Caco-2 (cell line): ENCODE measurements around the gene GON7. TPM values are rescaled to one million over a fixed set of nuclear protein-coding genes. Genes with fewer than 3 reads are reported as not detected.
"Not testable (repeated sequence)": the region's sequence is repeated elsewhere in the genome, so short reads cannot be mapped to it uniquely, and the experiment has no call there.

Experiments
- BruUV-seq: library from RNA; stranded (reverse); fragments of 400-500 nt; replicated peaks from 2 replicates; lab custom pipeline; 2021; lab: Mats Ljungman, UMichigan
- CTCF ChIA-PET: fragments of 300-600 bp; sonication (Branson Sonifier 250); formaldehyde crosslinking; loops from one replicate; lab custom pipeline; 2022; ENCODE audit warnings: antibody characterized with exemption; lab: Charles Lee
- POLR2A ChIA-PET: fragments of 300-600 bp; sonication (Branson Sonifier 250); formaldehyde crosslinking; loops from one replicate; lab custom pipeline; 2022; ENCODE audit warnings: antibody characterized with exemption; lab: Charles Lee
- DNase-seq, 2 experiments: peaks; one replicate each; pipeline versions ENCODE4 v3.0.0 to v3.0.0-alpha.2; 2020 to 2022
- H3K27me3 ChIP-seq: replicated peaks from 2 replicates; pipeline ENCODE4 v1.6.0; 2011; ENCODE audit warnings: low read length; ENCODE audit not compliant: control insufficient read depth, insufficient read depth
- H3K36me3 ChIP-seq: 2 replicates; pipeline ENCODE4 v1.5.1; 2011; ENCODE audit warnings: low read length; ENCODE audit not compliant: control insufficient read depth, insufficient read depth
- H3K4me1 ChIP-seq: fragments of 250-450 bp; sonication (Bioruptor Pico); 2 replicates; pipeline ENCODE4 v1.5.1; 2020; ENCODE audit warnings: mild to moderate bottlenecking
- H3K4me3 ChIP-seq: 2 replicates; pipeline ENCODE4 v1.5.1; 2011; ENCODE audit warnings: low read depth, mild to moderate bottlenecking, control low read depth, low read length
- H3K9me3 ChIP-seq: fragments of 250-450 bp; sonication (Bioruptor Pico); 2 replicates; pipeline ENCODE4 v1.5.1; 2020; ENCODE audit warnings: mild to moderate bottlenecking, moderate library complexity
- H3K27ac Mint-ChIP-seq: one replicate; pipeline ENCODE4 v1.8.0; 2022; ENCODE audit warnings: mixed read lengths; ENCODE audit not compliant: unreplicated experiment
- H3K27me3 Mint-ChIP-seq: one replicate; pipeline ENCODE4 v1.8.0; 2022; ENCODE audit warnings: mixed read lengths; ENCODE audit not compliant: insufficient read depth, unreplicated experiment
- H3K36me3 Mint-ChIP-seq: one replicate; pipeline ENCODE4 v1.8.0; 2022; ENCODE audit warnings: mild to moderate bottlenecking, mixed read lengths; ENCODE audit not compliant: insufficient read depth, unreplicated experiment
- H3K4me1 Mint-ChIP-seq: one replicate; pipeline ENCODE4 v1.8.0; 2022; ENCODE audit warnings: low read depth, mixed read lengths; ENCODE audit not compliant: unreplicated experiment
- H3K4me3 Mint-ChIP-seq: one replicate; pipeline ENCODE4 v1.8.0; 2022; ENCODE audit warnings: mild to moderate bottlenecking, moderate library complexity, mixed read lengths; ENCODE audit not compliant: unreplicated experiment
- H3K9me3 Mint-ChIP-seq: one replicate; pipeline ENCODE4 v1.8.0; 2022; ENCODE audit warnings: mixed read lengths; ENCODE audit not compliant: unreplicated experiment
- CTCF ChIP-seq, 2 experiments: fragments of 200-600 bp in 1 of 2; IDR thresholded peaks; 1 replicate in 1 of 2; 2 replicates in 1 of 2; pipeline versions ENCODE4 v1.5.1 to v1.8.0; 2011 to 2022; ENCODE audit warnings: antibody characterized with exemption in 1 of 2, control low read depth in 1 of 2, inconsistent platforms in 1 of 2, low read depth in 1 of 2, low read length in 1 of 2, mild to moderate bottlenecking in 1 of 2, moderate library complexity in 1 of 2; ENCODE audit not compliant: insufficient read depth in 1 of 2, severe bottlenecking in 1 of 2, unreplicated experiment in 1 of 2
- intact Hi-C: fragments of 100-400 bp; cut with micrococcal nuclease; formaldehyde crosslinking; loops from one replicate; pipeline ENCODE4 v1.10.0; 2022; ENCODE audit not compliant: unreplicated experiment
- total RNA-seq: library from RNA; stranded (reverse); gene quantifications from 2 replicates; pipeline ENCODE4 v1.2.3, GENCODE V29; 2022

Gene GON7
- total RNA-seq, 1 experiment from 2014 or later: 10.8 TPM

- intact Hi-C loops: no loop called here
- H3K27me3 Mint-ChIP-seq: no peaks in the 10 kb centered on the region
- no peaks in the 10 kb centered on the region for H3K9me3 Mint-ChIP-seq
- H3K36me3 ChIP-seq: peaks cover 1% of the 10 kb centered on the region; the same call in 1 of the 2 replicates
- no TSS peak for BruUV-seq
- peak overlapping the region; percentile 59 for H3K4me3 Mint-ChIP-seq
- H3K4me1 Mint-ChIP-seq: no peaks in the 10 kb centered on the region
- peak; percentile 32 to 46 for DNase-seq
- ChIA-PET CTCF (interaction anchor here (1.3 to 1.5 kb wide), 2 partner anchors 21 to 33 kb away, joined by 4 to 5 read pairs; partner anchors contain the start of genes GON7 and UBR7), POLR2A (no interaction called here)
- peak overlapping the region; percentile 18 for H3K4me3 ChIP-seq
- no peaks in the 10 kb centered on the region for H3K9me3 ChIP-seq
- H3K27me3 ChIP-seq: no peaks in the 10 kb centered on the region
- no peak overlapping the region for H3K27ac Mint-ChIP-seq
- peaks cover 6% of the 10 kb centered on the region; the same call in 1 of the 2 replicates for H3K4me1 ChIP-seq
- TF ChIP-seq CTCF (IDR thresholded peaks at IDR 0.05; ENCODE audit: insufficient read depth in 1 of 2, low read depth in 1 of 2, low read length in 1 of 2, severe bottlenecking in 1 of 2, unreplicated experiment in 1 of 2): no peak
- peaks cover 21% of the 10 kb centered on the region for H3K36me3 Mint-ChIP-seq
Observed at GRCh38 chr14:93239869-93240677, 33.2 kb upstream of the GON7 start.

- no peaks in the 10 kb centered on the region for H3K4me1 Mint-ChIP-seq
- CTCF ChIA-PET: interaction anchor here (0.6 kb wide), 1 partner anchor 90 kb away, joined by 4 read pairs; no protein-coding TSS in a partner anchor
- DNase-seq: no peak
- no peak for TF ChIP-seq CTCF (IDR thresholded peaks at IDR 0.05; ENCODE audit: insufficient read depth in 1 of 2, low read depth in 1 of 2, low read length in 1 of 2, severe bottlenecking in 1 of 2, unreplicated experiment in 1 of 2)
- no peaks in the 10 kb centered on the region for H3K27me3 Mint-ChIP-seq
- intact Hi-C loops: loop anchor here (1.0 kb wide), 2 partner anchors 309 to 385 kb away; no protein-coding TSS in a partner anchor
- no peak overlapping the region for H3K4me3 ChIP-seq
- H3K27me3 ChIP-seq: no peaks in the 10 kb centered on the region
- H3K4me1 ChIP-seq: no peaks in the 10 kb centered on the region
- no TSS peak for BruUV-seq
- no peak overlapping the region for H3K27ac Mint-ChIP-seq
- POLR2A ChIA-PET: no interaction called here
- no peak overlapping the region for H3K4me3 Mint-ChIP-seq
- peaks cover 7% of the 10 kb centered on the region for H3K36me3 Mint-ChIP-seq
- no peaks in the 10 kb centered on the region for H3K9me3 Mint-ChIP-seq
- no peaks in the 10 kb centered on the region for H3K9me3 ChIP-seq
- no peaks in the 10 kb centered on the region for H3K36me3 ChIP-seq
Observed at GRCh38 chr14:93234798-93235197, 27.9 kb upstream of the GON7 start.

GRCh38 chr14:93233078-93233477, 26.2 kb upstream of the GON7 start:
- H3K4me3 Mint-ChIP-seq, H3K4me1 ChIP-seq, H3K4me3 ChIP-seq, H3K36me3 ChIP-seq, H3K4me1 Mint-ChIP-seq, DNase-seq, H3K27me3 ChIP-seq, H3K9me3 Mint-ChIP-seq, H3K9me3 ChIP-seq, BruUV-seq, intact Hi-C loops, POLR2A ChIA-PET, H3K36me3 Mint-ChIP-seq, H3K27ac Mint-ChIP-seq, H3K27me3 Mint-ChIP-seq: not testable (repeated sequence)
- CTCF ChIA-PET: interaction anchor here (0.6 kb wide), 1 partner anchor 1067 kb away, joined by 4 read pairs; no protein-coding TSS in a partner anchor
